ENCODE results near the gene ARL5C.

ARL5C gene, protein sequence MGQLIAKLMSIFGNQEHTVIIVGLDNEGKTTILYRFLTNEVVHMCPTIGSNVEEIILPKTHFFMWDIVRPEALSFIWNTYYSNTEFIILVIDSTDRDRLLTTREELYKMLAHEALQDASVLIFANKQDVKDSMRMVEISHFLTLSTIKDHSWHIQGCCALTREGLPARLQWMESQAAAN

DNA sequence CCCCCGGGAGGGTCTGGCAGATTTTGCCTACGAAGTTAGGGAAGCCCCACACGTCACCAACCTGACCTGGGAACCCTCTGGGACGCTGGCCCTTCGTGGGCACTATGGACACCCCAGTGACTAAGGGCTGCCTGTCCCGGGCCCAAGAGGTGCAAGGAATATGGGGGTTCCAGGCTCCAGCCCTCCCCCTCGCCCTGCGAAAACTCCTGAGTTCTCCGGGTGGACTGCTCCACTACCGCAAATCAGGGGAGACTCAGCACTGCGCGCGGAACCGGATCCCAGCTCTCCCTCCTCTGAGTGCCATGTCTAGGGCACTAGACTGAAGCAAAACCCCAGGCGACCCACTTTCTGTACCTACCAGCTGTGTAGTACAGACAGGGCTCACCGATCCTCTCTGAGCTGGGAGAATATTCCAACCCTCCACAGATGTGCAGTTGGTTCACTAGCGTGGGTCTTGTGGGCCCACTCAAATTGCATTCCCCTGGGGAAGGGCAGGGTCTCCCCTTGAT, at the start of gene ARL5C:
Gene ARL5C, minus strand, starts transcription at position 321 of the 509 bp plus-strand sequence. CDS start 401 bp downstream, outside the sequence.
- DNase-seq: no peak

DNA sequence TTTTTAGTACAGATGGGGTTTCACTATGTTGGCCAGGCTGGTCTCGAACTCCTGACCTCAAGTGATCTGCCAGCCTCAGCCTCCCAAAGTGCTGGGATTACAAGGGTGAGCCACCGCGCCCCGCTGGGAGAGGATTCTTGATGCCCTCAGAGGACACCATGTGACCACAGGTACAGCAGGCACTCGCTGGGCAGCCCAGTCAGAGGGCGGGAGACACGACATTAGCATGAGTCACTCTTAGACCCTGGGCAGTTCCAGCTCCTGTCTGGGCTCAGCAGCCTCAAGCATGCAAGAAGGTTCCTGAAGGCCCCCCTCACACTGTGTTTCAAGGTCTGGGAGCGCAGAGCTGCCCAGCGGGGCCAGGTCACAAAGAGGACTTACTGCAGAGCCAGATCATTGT, 47.9 kb upstream of the ARL5C start:
- no peak for DNase-seq

DNA sequence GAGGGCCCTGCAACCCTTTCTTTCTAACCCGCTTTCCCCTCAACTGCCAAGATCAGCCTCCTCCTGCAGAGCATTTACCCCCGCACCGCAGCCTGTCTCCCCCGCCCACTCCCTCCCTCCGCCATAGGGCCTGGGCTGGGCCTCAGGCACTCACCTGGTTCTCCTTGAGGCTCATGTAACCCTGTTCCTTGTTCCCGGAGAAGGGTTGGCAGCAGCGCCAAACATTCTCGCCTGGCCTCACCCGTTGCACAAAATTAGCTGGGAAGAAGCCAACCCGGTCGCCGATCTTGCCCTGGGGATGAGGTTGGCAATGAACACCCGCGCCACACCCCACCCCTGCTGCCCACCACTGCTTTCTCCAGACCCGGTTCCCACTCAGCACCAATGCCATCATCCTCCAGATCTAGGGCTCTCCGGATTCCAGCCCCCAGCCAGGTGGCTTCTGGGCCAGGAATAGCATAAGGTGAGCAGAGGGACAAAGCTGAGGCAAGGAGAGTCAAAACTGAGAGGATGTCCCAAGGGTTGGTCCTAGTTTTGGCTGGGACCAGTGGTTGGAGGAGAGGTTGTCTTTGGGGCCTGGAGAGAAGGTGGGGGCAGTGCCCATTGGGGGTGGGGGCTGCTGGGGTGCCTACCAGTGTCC, 47.0 kb upstream of the ARL5C start:
- DNase-seq: no peak

DNA sequence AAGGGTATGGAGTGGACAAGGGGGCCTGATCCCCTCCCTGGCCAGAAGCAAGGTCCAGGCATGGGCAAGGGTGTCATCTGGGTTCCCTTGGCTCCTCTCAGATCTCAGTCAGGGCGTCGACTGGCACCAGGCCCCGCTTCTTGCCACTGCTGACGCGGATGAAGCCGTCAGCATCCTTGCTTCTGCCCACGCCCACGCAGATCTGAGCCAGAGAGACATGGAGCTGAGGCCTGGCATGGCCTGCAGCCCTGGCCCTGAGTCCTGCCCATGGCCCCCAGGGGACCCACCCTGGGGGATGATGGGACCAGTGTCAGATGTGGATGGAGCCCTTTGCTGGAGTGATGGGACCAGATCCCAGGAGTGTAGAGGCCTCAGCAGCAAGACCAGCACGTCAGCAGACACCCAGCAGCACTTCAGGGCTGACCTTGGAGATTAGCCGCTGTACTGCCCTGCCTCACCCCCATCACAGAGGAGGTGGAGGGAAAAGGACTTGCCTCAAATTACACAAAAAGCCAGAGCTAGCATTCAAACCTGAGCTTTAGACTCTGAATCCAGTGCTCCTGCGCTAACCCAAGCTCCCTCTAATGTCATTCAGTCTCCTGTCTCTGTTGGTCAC, 46.3 kb upstream of the ARL5C start:
- DNase-seq: no peak

DNA sequence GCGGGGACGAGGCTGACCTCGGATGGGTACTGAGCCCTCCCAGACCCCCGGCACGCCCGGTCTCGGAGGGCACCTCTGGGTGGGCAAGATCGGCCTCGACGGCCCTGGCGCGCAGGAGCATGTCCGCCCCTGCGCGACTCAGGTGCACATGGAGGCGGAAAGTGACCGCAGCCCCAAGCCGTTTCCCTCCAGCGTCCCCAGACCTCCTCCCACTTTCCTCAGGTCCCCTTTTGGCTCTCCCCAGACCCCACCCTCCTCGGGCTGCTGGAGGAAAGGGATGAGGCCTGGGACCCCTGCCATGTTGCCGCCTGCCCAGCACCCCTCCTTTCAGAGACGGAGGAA, 44.1 kb upstream of the ARL5C start:
- no peak for DNase-seq

DNA sequence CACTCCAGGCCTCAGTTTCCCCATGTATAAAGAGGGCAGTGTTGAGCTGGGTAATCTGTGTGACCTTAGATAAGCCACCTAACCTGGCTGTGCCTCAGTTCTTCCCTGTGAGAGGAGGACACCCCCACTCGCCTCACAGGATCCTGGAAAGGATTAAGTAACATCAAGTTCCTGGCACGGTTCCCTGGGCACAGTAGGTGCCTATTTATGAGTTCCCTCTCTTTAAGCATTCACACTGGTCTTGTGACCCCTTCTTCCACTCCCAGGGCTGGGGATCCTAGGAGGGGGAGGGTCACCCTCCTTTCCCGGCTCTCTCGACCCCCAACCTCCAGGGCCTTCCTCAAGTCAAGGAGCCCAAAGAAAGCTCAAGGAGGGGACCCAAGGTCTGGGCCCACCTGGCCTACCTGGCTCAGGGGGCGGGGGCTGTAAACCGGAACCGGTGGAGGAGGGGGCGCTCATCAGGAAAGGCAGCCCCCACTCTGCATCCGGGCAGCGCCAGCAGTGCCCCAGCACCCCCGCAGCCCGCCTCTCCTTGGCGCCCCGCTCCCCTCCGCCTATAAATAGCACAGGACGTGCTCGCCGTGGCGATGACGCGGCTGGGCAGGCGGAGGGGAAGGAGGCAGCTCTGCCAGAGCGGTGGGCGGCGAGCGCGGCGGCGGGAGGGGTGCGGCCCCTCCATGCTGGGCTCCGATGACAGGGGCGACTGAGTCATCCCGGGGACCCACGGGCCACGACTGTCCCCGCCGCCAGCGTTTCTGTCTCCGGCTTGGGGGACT, 43.5 kb upstream of the ARL5C start:
- no peak for DNase-seq

DNA sequence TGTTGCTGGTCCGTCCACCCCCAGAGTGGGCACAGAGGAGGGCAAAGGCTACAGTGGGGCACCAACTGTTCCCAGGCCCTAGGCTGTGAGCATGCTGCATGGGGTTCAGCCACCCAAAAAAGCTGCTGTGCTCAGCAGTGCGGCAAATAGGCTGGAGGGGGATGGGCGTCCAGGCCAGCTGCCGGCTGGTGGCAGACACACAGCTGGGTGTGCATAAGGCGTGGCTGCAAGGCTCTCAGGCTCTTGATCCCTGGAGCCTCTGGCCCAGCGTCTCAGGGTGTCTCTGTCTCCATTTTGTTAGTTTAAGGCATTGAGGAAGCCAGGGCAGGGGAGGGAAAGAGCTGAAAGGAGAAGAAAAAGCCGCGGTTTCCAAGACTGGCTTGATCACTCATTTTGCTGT, 42.9 kb upstream of the ARL5C start:
- DNase-seq: peak; percentile 13

DNA sequence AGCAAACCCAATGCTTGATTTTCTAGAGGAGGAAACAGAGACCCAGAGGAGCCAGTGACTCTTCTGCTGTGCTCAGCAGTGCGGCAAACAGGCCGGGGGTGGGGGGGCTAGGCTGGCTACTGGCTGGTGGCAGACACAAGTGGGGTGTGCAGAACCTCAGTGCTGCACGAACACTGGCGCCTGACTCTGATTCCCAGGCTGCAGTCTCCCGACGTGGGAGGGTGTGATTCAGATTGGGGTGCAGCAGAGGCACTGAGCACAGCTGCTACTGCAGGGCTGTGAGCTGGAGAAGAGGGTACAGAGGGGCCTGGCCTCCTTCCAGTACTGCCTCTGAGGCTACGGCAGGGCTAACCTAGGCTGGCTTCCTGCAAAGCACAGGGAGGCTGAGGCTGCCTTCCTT, 42.2 kb upstream of the ARL5C start:
- no peak for DNase-seq

DNA sequence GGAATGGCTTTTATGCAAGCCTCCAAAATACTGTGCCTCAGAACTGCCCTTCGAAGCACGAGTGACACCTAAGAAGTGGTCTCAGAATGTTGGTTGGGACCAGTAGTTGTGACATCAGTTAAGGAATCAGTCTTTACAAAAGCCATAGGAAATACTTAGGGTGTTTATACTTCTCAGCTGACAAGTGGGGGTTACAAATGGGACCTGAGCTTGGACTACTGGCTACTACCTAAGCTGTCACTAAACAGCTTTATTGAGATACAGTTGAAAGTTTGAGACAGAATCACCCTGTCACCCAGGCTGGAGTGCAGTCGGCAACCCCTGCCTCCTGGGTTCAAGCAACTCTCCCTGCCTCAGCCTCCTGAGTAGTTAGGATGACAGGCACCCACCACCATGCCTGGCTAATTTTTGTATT, 39.2 kb upstream of the ARL5C start:
- no peak for DNase-seq

DNA sequence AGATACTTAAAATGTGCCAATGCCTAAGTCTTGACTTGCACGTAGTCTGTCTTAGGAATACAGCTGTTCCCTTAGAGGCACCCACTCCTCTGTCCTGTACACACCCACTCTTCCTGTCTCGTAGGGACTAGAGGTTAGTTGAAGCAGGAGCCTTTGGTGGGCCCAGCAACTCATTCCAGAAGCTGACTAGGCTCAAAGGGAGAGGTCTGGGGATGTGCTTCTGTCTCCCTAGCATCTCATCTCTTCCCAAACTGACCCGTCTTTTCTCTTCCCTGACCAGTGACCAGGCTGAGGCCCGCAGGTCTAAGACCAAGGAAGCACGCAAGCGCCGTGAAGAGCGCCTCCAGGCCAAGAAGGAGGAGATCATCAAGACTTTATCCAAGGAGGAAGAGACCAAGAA, 38.3 kb upstream of the ARL5C start:
- DNase-seq: no peak

DNA sequence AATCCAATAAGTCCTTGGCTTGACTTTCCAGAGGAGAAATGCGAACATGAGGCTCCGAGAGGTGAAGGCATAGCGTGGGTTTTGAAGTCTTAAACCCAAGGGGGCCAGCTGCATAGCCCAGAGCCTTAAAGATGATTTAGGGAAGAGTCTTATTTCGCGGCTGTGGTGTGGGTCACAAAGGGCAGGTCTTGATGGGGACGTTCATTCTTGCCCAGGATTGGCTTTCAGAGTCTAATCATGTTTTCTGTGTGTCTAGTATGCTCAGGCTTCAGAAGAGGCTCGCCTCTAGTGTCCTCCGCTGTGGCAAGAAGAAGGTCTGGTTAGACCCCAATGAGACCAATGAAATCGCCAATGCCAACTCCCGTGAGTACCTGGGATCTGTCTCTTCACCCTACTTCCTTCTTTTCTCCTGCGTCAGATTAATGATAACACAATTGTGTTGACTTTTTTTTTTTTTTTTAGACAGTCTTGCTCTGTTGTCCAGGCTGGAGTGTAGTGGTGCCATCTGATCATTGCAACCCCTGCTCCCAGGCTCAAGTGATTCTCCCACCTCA, 35.1 kb upstream of the ARL5C start:
- DNase-seq: no peak

DNA sequence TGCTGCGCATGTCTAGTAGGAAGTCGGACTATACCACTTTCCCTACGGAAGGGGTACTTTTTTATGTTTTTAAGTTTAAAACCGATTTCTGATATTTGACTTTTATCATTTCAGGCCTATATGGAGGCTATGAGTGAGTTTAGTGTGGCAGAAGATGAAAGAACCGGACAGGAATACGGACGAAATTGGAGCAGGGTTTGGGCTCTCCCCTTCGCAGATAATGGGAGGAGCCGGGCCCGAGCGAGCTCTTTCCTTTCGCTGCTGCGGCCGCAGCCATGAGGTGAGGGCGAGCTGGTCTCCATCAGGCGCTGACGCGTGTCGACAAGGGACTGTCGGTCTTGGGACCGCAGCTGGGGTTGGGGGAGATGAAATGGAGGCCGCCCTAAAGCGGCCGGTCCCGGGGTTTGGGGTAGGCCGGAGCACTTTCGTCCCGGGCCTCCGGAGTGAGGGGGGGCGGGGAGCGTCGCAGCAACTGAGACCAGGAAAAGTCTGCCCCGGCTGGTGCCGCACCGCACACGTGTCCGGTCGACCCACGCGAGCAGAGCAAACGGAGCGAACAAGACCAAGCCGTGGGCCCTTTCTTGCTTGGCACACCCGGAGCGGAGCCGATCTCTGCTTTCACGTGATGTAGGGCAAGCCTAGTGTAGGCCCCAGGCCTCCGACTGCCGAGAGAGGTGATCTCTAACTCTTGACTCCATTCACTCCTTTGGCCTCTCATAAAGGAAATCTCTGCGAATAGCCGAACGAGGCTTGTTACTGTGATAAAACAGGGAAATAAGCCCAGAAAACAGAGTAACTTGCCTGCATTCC, 34.3 kb upstream of the ARL5C start, which contains the start of gene RPL19:
Gene RPL19, plus strand, starts transcription at position 214 of the 810 bp plus-strand sequence. Its CDS starts 62 bp downstream, at position 276.
- DNase-seq: no peak

DNA sequence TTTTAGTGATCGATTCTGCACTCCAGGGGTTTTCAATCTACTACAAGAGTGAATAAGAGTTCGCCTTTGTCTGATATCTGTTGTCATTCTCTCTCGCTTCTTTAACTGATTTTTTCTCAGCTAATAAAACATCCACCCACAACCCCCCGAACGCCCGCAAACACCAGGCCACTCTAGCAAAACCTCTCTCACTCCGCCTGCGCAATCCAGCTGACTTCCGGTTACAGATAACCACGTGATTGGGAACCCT, 33.8 kb upstream of the ARL5C start:
- DNase-seq: peak; percentile 84

DNA sequence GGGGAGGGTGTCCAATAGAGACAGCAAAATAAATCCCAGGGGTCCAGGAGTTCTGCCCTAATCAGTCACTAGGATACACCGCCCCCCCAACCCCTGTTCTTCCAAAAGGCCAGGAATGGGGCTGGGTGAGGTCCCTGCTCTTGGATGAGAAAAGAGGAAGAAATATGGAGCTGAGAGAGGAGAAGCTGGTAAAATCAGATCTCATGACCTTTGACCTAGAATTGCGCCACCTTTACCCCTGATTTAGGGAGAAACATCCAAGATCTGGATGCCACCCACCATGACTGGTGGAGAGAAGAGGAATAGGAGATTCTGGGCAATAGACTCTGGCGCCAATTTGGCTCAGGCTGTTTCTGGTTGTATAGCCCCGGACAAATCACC, 32.2 kb upstream of the ARL5C start:
- DNase-seq: no peak

DNA sequence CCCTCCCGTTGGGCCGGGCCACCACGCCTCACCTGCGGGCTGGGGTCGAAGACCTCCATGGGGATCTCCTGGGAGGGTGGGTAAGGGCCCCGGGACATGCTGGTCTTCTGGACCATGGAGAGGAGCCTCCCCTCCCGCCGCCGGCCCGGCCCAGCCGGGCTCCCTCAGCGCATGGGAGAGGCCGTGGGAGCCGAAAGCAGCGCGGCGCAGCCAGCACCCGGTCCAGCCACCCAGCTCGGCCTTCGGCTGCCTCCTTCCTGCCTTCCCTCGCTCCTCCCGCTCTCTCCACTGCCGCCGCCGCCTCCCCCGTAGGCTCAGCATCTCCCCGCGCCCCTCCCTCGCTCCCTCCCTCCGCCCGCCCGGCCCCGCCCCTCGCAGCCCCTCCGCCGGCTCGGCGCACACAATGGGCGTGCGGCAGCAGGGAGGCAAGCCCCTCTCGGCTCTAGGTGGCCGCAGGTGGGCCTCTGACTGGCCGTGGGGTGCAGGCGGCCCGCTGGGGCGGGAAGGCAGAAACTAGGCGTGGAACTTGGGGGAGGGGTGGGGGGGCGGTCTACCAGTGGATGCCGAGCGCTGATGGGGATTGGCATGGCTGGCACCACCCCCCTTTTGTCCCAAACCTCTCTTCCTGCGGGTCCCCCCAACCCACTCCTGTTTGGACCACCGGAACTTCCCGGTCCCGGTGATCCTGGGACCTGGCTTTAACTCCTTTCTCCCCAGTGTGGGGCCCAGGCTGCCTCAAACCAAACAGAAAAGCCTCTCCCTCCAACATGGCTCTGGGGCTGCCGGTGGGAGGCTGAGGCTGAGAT, 31.6 kb upstream of the ARL5C start, which contains the start of gene CACNB1:
Gene CACNB1, minus strand, starts transcription at position 290 of the 806 bp plus-strand sequence. Its CDS starts 174 bp downstream, at position 116.
- DNase-seq: peak; percentile 26

DNA sequence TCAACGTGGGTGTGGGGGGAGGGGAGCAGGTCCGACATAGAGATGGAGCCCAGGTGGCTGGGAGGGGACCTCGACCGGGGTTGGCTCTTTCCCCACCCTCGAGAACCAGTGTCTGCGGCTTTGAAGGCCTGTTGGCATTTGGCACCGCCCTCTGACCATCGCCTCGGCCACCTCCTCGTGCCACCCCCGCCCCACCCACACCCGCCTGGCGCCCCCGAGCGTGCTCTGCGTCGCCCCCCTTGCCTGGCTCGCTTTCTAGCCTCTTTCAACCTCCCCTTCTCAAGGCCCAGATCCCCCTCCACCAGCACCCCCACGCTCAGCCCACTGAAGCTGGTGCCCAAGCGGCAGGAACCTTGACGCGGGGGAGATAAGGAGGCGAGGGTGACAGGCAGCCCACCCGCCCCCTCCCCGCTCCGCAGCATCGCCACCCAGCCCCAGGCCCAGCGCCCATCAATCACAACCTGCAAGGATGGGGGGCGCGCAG, 30.9 kb upstream of the ARL5C start:
- no peak for DNase-seq

DNA sequence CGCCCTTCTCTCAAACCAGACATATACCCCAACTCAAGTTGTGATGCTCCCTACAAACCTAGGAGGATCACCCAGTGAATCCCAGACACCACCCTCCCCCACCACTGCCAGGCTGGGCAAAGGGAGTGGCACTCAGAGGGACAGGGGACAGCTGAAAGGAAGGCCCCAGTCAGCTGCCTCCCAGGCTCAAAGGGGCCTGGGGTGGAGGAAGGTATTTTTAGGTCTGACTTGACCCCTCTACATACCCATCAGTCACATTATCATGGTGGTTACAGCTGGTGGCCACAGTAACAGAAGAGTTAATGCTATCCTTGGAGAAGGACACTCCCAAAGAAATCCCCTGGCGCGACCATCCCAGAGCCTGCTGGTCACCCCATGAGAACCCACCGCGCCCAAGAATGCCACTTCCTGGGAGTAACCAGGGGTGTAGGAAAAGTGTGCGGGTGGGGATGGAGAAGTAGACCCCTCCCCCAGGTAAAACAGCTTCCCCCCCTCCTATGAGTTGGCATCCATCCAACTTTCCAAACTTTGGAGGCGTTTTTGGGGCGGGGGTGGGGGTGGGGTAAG, 30.4 kb upstream of the ARL5C start:
- DNase-seq: no peak

DNA sequence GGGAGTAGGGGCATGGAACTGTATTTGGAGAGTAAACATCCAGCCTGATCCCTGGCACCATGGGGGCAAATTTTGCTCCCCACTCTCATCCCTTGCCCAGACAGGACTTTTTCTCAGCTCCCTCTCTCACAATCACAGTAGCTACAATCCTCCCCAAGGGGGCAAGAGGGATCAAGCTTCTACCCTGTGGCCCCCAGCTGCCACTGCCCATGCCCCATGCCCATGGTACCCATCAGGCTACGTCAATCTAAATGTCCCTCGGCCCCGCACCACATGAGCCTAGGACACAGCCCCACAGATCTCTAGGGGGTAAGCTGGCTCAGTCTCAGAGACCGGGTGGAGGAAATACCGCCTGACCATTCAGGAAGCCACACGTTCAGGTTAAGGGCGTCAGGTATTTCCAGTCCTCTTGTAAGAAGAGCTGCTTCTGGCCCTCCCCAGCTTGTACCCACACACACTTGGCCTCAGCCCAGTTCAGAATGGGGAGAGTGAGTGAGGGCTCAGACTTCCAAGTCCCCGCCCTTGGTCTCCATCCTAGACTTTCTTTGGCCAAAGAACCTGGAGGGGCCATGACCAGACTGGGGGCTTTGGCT, 29.7 kb upstream of the ARL5C start:
- no peak for DNase-seq

DNA sequence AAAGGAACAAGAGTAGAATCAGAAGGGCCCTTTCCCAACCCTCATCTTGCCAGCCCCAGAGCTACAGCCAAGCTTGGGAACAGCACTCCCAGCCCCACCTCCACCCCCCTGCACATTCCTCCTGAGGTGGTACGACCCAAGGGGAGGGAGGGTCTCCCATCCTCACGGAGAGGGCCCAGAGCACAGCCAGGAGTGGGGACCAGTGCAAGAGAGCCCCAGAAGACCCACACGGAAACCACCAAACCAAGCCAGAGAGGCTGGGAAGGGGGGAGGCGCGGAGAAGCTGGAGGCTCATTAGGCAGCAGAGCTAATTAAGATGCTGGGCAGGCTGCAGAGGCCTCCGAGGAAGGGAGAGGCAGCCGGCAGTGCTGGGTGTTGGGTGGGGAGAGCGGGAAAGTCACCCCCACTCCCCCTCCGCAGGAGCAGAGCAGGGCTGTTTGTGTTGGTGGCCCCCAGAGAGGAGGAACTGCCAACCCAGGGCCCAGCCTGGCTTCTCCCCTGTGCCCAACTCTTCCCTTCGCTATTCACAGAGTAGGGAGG, 29.1 kb upstream of the ARL5C start:
- no peak for DNase-seq

Measured in SHP77 treated with DMSO at 0.1 percent for 48 hours (cell line).